ENCODE results near the gene DTNBP1.

DTNBP1 gene

GRCh38 chr6:15626878-15627674 is 35.8 kb downstream of the DTNBP1 start:
- no peak for DNase-seq (ENCODE audit: low read depth in 1 of 2, low spot score in 1 of 2)

GRCh38 chr6:15626160-15626559 is 36.7 kb downstream of the DTNBP1 start:
- no peak for DNase-seq (ENCODE audit: low read depth in 1 of 2, low spot score in 1 of 2)

- DNase-seq (ENCODE audit: low read depth in 1 of 2, low spot score in 1 of 2) = no peak
These were observed 39.3 kb downstream of the DTNBP1 start for GRCh38 chr6:15623276-15624116.

- DNase-seq (ENCODE audit: low read depth in 1 of 2, low spot score in 1 of 2) = no peak
These were observed 40.6 kb downstream of the DTNBP1 start for GRCh38 chr6:15622045-15622740.

- DNase-seq (ENCODE audit: low read depth in 1 of 2, low spot score in 1 of 2) = no peak
These were observed 41.4 kb downstream of the DTNBP1 start for GRCh38 chr6:15621203-15622044.

- no peak for DNase-seq (ENCODE audit: low read depth in 1 of 2, low spot score in 1 of 2)
These were observed 42.2 kb downstream of the DTNBP1 start for GRCh38 chr6:15620611-15621010.

- DNase-seq (ENCODE audit: low read depth in 1 of 2, low spot score in 1 of 2) = no peak
These were observed 43.5 kb downstream of the DTNBP1 start for GRCh38 chr6:15619330-15619729.

GRCh38 chr6:15618685-15619084 is 44.1 kb downstream of the DTNBP1 start:
- no peak for DNase-seq (ENCODE audit: low read depth in 1 of 2, low spot score in 1 of 2)

- no peak for DNase-seq (ENCODE audit: low read depth in 1 of 2, low spot score in 1 of 2)
These were observed 46.6 kb downstream of the DTNBP1 start for GRCh38 chr6:15616261-15616660.

- DNase-seq (ENCODE audit: low read depth in 1 of 2, low spot score in 1 of 2) = no peak
These were observed 47.0 kb downstream of the DTNBP1 start for GRCh38 chr6:15615802-15616201.

- no peak for DNase-seq (ENCODE audit: low read depth in 1 of 2, low spot score in 1 of 2)
These were observed 48.6 kb downstream of the DTNBP1 start for GRCh38 chr6:15614277-15614676.

GRCh38 chr6:15608396-15608795 is 54.4 kb downstream of the DTNBP1 start:
- DNase-seq (ENCODE audit: low read depth in 1 of 2, low spot score in 1 of 2) = no peak

- no peak for DNase-seq (ENCODE audit: low read depth in 1 of 2, low spot score in 1 of 2)
These were observed 55.2 kb downstream of the DTNBP1 start for GRCh38 chr6:15607603-15608002.

GRCh38 chr6:15606347-15606746 is 56.5 kb downstream of the DTNBP1 start:
- DNase-seq (ENCODE audit: low read depth in 1 of 2, low spot score in 1 of 2) = no peak

- no peak for DNase-seq (ENCODE audit: low read depth in 1 of 2, low spot score in 1 of 2)
These were observed 58.0 kb downstream of the DTNBP1 start for GRCh38 chr6:15604843-15605242.

GRCh38 chr6:15602154-15602553 is 60.7 kb downstream of the DTNBP1 start:
- DNase-seq (ENCODE audit: low read depth in 1 of 2, low spot score in 1 of 2) = no peak

- DNase-seq (ENCODE audit: low read depth in 1 of 2, low spot score in 1 of 2) = no peak
These were observed 64.5 kb downstream of the DTNBP1 start for GRCh38 chr6:15598273-15598798.

- DNase-seq (ENCODE audit: low read depth in 1 of 2, low spot score in 1 of 2) = no peak
These were observed 66.5 kb downstream of the DTNBP1 start for GRCh38 chr6:15596186-15596896.

- no peak for DNase-seq (ENCODE audit: low read depth in 1 of 2, low spot score in 1 of 2)
These were observed 67.2 kb downstream of the DTNBP1 start for GRCh38 chr6:15595461-15596173.
